MM.1S (cell line): ENCODE results near the gene RELN.

Experiments
- CTCF ChIP-seq: fragments of 300-600 bp; sonication (generic); IDR thresholded peaks from 2 replicates; pipeline ENCODE4 v1.5.1; 2016; ENCODE audit warnings: antibody characterized with exemption, low read length, mixed read lengths
- EZH2 ChIP-seq: fragments of 300-600 bp; sonication (generic); optimal IDR thresholded peaks from 2 replicates; pipeline ENCODE3; 2017; ENCODE audit warnings: low read depth, mild to moderate bottlenecking, antibody characterized with exemption, low read length, mixed read lengths
- EZH2phosphoT487 ChIP-seq: fragments of 300-600 bp; sonication (generic); IDR thresholded peaks from 2 replicates; pipeline ENCODE4 v1.6.1; 2018; ENCODE audit warnings: antibody characterized with exemption, low read length

- no peak for TF ChIP-seq CTCF
- TF ChIP-seq EZH2, result no peak
- no peak for TF ChIP-seq EZH2phosphoT487
Measured at GRCh38 chr7:103539875-103540274, 449.6 kb downstream of the RELN start.
